Activated CD8-positive, alpha-beta memory T cell treated with anti-CD3 and anti-CD28 coated beads for 36 hours (primary cell): ENCODE measurements around the gene ZC3H18. TPM values are rescaled to one million over a fixed set of nuclear protein-coding genes. Genes with fewer than 3 reads are reported as not detected.

Experiments
- CTCF ChIA-PET: fragments of 350-600 bp; sonication (Branson Sonifier 250); formaldehyde crosslinking; loops from one replicate; lab custom pipeline; 2021; ENCODE audit warnings: antibody characterized with exemption; lab: Charles Lee
- POLR2A ChIA-PET: fragments of 350-600 bp; sonication (Branson Sonifier 250); formaldehyde crosslinking; loops from one replicate; lab custom pipeline; 2021; ENCODE audit warnings: antibody characterized with exemption; lab: Charles Lee
- total RNA-seq, 2 experiments: library from RNA; stranded (reverse); gene quantifications; one replicate each; pipeline ENCODE4 v1.2.3, GENCODE V29; 2021

The ZC3H18 gene
- total RNA-seq, 2 experiments from 2014 or later = 88.0 to 94.2 TPM

DNA sequence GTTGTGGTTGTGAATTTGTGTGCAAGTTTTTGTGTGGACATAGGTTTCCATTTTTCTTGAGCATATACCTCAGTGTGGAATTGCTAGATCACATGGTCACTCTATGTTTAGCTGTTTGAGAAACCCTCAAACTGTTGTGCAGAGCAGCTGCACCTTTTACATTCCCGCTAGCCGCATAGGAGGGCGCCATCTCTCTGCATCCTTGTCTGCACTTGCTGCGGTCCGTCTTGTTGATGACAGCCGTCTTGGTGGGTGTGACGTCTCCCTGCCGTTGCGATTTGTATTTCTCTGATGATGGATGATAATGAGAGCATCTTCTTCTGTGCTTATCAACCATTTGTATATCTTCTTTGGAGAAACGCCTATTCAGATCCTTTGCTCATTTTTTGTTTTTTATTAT, 43.1 kb downstream of the ZC3H18 start:
- ChIA-PET POLR2A (no interaction called here), CTCF (no interaction called here)

DNA sequence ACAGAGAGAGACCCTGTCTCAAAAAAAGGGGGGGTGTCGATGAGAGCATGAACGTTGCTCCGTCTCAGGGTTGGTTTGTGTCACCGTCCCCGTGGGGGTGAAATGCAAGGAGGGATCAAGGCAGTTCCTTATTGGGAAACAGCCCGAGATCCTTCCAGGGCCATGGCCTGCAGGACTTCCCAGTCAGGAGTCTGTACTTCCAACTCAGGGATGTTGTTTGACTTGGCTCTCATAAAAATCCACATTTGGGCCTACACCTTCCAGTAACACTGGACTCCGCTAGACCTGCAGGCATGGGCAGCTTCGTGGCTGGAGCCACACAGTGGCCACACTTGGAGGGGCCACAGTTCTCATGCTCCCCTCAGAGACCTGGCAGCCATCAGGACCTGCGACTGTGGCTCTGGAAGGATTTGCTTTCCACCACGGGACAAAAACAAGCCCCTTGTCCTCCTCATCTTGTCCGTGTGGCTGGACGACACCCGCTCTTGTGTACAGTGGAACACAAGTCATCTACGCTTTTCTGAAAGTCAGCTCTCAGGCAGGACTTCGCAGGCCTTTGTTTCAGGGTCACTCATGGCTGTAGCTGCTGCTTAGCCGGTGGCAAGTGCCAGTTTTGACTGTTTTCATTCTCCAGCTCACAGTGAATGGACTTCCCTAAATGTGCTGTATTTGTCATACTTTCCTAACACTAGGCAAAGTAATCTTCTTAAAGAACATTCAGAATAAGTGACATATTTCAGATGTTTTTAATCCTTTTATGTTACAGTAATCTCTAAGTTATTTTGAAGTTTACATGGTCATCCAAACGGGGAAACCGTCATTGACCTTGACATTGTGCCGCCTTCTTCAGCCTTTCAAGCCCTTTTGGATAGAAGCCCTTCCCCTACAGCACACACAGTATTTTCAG, 44.0 kb downstream of the ZC3H18 start:
- CTCF ChIA-PET = no interaction called here
- POLR2A ChIA-PET = no interaction called here

DNA sequence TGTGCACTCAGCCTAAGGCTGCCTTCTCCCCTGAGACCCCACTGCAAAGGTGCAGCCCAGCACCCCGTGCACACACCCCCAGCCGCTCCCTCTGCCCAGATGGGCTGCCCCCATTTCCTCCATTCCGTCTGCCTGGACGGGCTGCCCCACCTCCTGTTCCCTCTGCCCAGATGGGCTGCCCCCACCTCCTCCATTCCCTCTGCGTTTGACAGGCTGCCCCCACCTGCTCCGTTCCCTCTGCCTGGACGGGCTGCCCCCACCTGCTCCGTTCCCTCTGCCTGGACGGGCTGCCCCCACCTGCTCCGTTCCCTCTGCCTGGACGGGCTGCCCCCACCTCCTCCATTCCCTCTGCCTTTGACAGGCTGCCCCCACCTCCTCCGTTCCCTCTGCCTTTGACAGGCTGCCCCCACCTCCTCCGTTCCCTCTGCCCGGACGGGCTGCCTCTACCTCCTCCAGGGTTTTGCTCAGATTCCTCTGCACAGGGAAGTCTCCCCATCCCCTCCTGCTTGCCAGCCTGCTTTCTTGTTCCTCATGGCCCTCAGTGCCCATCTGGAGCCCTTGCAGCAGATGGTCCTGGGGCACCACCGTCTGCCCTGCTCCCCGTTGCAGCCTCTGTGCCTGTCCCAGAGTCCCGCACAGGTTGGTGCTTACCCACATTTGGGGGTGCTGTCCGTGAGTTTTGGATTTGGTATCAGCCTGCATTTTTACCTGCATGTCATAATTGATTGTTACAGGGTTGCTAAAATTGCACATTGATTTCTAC, 44.8 kb downstream of the ZC3H18 start:
- ChIA-PET POLR2A (no interaction called here), CTCF (no interaction called here)

DNA sequence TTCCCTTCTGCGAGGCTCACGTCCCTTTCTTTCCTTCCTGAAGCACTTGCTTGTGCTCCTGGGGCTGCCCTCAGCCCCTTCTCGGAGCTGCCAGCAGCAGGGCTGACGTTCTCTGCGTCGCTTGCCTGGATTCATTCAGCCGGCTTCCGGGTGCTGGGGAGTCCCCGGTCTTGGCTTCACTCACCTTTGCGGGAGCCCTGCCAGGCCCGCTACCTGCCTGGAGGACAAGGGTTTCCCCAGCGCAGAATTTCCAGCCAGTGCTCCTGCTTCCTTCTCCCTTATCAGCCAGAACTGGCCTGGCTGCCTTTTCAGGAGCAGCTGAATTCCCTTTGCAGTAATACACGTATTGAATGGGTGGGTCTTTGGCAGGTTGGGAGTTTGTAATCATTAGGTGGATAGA, 46.1 kb downstream of the ZC3H18 start:
- CTCF ChIA-PET = no interaction called here
- POLR2A ChIA-PET = no interaction called here

DNA sequence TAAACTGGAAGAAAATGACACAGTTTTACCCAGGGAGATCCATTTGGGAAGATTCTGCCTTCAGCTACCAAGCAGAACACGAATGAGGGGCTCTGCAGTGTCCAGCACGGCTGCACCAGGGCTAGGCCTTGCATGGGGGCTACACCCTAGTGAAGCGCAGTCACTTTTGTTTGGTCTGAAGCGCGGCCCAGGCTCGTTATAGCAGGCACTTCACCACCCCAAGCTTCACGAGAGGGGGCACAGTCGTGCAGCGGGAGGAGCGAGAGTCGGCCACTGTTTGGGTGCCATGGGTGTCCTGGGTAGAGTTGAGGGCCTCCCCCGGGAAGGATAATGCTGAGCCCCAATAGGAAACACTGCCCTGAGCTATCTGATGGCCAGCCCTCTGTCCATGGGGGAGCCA, 46.5 kb downstream of the ZC3H18 start:
- ChIA-PET POLR2A (no interaction called here), CTCF (no interaction called here)

DNA sequence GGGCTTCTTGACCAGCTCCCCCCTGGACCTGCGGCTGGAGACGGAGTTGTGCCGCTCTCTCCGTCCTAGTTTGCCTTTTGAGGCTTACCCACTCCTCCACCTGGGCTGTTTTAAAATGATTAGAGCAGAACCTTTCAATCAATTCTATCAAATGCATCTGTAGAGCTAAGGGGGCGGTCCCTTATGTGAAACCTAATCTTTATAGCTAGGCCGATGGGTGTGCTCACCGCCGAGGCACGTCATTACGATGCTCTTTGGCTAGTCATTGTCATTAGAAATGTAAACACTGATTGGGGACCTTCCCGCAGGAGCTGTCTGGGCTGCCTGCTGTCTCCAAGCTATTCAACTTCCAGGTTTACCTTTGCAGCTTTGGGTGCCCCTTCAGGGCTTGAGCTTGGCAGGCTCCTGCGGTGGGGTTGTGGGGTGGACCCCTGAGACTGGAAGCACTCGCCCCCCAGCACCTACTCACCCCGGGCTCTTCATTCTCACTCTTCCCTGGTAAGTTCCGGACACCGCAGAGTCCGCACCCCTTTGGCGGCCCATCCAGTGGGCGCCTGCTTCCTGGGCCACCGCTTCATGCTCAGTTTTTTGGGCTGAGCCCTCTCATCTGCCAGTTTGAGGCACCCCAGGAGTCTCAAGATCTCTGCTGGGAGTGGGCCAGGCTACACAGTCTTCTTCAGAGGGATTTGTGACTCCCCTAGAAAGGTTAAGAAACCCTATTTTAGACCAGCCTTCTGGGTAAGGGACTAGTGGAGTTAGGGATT, 47.2 kb downstream of the ZC3H18 start:
- CTCF ChIA-PET = interaction anchor here (1.6 kb wide), 1 partner anchor 120 kb away, joined by 5 read pairs; no protein-coding TSS in a partner anchor
- POLR2A ChIA-PET = interaction anchor here (0.7 kb wide), 1 partner anchor 165 kb away, joined by 3 read pairs; no protein-coding TSS in a partner anchor

DNA sequence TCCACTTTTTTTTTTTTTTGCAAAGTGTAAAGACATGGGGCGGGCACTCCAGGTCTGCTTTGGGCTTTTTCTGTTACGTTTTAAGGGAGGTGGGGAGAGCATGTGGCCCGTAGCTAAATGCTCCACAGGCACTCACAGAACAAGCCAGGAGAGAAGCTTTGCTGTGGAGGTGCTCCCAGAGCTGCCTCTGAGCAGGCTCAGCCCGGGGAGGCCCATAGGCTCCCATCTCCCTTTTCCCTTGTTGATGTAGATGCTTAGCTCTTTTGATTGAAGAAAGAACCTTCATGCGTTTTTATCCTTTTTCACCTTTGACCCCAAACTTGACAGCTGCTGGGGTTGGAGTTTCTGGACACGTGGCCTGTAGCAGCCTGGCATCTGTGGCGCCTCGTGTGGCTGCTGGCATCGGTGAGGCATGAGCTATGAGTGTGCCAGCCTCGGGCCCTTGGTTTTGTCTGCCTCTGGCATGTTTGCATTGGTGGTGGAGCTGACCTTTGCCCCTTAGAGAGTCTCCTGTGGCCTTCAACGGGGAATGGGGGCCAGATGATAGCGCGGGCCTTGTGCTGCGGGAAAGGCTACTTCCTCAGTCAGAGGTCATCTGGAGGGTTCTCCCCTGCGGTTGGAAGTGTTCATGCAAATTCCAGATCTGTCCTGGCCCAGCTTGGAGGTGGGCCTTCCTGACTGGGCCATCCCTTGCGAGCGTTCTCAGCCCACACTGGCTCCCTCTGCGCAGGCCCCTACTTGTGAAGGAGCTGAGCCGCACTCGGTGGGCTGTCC, 48.2 kb downstream of the ZC3H18 start:
- ChIA-PET CTCF (interaction anchor here (1.6 kb wide), 1 partner anchor 119 kb away, joined by 5 read pairs; no protein-coding TSS in a partner anchor), POLR2A (interaction anchor here (0.7 to 1.9 kb wide), 2 partner anchors 48 to 166 kb away, joined by 3 to 4 read pairs; partner anchors contain the start of gene ZC3H18)

DNA sequence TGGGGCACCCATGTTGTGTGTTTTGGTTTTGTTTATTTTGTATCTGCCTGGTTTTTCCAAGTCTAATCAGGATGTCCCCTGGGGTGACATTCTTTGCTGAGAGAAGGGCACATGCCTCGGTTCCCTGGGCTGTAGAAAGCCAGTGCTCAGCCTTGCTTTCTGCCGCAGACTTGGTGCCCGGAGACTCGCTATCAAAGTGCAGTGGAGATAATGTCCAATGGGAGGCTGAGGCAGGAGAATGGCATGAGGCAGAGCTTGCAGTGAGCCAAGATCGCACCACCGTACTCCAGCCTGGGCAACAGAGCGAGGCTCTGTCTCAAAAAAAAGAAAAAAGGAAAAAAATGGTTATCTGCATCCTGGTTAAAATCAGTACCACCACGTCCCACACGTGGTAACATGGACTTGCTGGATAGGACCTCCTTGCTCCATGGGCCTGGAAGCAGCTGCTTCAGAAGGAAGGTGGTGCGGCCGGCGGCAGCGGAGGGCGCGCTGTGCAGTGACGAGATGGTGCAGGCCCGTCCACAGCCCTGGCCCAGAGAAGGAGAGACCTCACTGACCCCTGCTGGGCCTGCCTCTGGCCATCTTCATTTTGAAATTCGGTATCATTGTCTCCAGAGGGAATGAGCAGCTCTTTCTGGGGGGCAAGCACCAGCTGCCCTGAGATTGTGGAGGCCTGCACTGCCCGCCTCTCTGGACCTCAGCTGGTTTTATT, 48.9 kb downstream of the ZC3H18 start:
- ChIA-PET POLR2A (interaction anchor here (1.0 to 1.9 kb wide), 3 partner anchors 14 to 63 kb away, joined by 3 to 4 read pairs (median 4); partner anchors contain the start of gene ZC3H18), CTCF (interaction anchor here (0.5 to 1.6 kb wide), 3 partner anchors 14 to 118 kb away, joined by 3 to 5 read pairs (median 3); no protein-coding TSS in a partner anchor)

DNA sequence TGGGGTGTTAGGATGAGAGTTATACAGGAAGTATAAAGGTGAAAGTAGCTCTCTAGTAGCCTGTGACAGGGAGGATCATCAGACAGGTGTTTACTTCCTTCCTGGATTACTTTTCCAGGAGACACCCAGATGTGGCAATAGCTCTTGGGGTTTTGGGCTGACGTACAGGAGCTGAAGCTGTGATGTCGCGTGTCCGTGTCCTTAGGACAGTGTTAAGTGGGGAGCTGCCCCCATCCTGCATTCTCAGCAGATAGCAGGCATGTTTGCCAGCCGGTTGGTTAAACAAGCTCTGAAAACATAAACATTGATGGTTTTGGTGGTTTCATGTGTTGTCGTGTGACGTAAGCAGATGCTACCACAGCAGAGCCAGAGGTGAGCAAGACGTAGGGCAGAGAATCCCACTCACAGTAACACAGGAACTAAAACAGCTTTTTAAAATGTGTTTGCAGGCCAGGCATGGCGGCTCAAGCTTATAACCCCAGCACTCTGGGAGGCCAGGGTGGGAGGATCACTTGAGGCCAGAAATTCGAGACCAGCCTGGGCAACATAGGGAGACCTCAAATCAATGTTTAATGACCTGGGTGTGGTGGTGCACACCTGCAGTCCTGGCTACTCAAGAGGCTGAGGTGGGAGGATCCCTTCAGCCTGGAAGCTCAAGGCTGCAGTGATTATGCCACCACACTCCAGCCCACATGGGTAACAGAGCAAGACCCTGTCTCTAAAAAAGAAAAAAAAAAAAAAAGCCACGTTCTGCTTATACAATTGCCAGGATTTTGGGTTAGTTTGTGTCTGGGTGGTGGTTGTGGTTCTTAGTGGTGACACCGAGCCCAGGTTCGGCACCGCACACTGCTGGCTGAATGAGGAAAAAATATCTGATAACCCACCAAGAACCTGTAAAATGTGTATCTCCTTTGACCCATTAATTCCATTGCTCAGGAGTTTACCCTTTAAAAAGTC, 49.9 kb downstream of the ZC3H18 start:
- ChIA-PET POLR2A (interaction anchor here (1.0 to 1.9 kb wide), 3 partner anchors 13 to 62 kb away, joined by 3 to 4 read pairs (median 4); partner anchors contain the start of gene ZC3H18), CTCF (interaction anchor here (1.1 to 1.6 kb wide), 4 partner anchors 11 to 27 kb away, joined by 3 to 6 read pairs (median 4); no protein-coding TSS in a partner anchor)

DNA sequence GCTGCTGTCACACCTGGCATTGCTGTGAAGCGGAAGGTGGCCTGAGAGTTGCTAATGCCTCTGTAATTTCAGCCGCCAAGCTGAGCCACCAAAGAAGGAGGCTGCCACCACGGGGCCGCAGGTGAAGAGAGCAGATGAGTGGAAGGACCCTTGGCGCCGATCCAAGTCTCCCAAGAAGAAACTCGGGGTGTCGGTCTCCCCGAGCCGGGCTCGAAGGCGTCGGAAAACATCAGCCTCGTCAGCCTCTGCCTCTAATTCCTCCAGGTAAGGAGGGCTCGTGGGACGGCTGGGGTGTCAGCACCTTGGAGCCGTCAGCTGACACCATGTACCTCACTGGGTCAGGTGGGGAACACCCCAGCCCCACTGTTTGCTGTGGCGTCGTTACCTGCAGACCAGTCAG, 51.9 kb downstream of the ZC3H18 start:
- POLR2A ChIA-PET = no interaction called here
- CTCF ChIA-PET = no interaction called here

DNA sequence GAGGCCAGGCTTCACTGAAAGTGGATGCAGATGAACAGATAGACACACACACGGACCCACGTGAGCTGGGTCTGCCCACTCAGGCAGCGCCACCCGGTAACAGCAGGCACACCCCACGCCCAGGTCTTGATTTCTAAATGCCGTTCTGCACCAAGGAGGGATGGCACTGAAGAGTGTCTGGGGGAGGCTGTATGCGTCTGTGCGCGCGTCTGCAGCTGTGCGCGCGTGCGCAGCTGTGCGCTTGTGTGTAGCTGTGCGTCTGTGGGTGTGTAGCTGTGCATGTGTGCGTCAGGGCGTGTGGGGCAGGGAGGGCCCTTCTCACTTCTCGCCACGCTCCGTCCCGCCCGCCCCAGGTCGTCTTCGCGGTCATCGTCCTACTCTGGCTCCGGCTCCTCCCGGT, 52.7 kb downstream of the ZC3H18 start:
- POLR2A ChIA-PET = no interaction called here
- CTCF ChIA-PET = no interaction called here

DNA sequence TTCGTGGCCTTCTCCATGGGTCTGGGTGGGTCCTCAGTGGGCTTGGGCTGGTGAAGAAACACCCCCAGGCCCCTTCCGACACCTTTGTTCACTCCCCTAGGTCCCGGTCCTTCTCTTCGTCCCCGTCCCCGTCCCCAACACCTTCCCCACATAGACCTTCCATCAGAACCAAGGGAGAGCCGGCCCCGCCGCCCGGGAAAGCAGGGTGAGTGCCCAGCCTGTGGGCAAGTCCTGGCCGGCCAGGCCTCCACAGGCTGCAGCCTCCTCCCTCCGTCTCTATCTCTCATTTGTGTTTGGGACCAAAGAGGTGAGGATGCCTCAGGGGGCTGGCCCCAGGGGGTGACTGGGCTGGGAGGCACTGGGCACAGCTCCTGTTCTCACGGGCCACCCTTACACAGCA, 53.7 kb downstream of the ZC3H18 start:
- ChIA-PET CTCF (no interaction called here), POLR2A (no interaction called here)

DNA sequence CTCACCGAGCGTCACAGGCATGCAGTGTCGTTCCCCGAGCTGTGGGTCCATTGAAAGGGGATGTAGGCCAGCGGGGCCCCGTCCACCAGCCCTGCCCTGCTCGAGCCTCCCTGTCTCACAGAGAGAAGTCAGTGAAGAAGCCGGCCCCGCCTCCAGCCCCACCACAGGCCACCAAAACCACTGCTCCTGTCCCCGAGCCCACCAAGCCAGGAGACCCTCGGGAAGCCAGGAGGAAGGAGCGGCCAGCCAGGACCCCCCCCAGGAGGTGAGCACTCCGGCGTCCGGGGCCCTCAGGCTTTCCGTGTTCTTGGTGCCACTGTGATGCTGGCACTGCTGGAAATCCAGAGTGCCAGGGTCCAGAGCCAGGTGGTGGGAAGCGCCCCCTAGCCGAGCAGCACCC, 54.3 kb downstream of the ZC3H18 start:
- ChIA-PET CTCF (no interaction called here), POLR2A (no interaction called here)

DNA sequence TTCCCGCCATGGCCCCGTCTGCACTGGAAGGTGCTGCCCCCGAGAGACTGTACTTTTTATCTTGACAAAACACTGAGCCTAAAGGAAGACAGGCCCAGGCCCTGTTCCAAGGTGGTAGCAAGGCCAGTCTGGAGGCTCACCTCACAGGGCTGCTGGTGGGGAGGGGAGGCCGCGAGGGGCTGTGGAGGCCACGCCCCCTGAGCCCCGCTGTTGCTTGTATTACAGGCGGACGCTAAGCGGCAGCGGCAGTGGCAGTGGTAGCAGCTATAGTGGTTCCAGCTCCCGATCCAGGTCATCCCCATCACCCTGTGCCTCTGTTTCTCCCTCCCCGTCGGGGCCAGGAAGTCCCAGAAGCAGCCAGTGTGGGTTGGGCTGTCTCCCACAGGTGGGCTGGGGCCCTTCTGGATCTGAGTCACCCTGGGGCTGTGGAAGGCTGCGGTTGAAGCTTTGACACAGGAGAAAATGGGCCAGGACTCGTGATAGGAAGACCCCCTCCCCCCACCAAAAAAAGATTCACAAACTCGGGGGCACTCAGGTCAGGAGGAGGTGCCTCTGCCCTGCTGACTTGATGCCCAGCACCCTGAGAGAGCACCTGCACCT, 54.9 kb downstream of the ZC3H18 start:
- ChIA-PET POLR2A (no interaction called here), CTCF (no interaction called here)

DNA sequence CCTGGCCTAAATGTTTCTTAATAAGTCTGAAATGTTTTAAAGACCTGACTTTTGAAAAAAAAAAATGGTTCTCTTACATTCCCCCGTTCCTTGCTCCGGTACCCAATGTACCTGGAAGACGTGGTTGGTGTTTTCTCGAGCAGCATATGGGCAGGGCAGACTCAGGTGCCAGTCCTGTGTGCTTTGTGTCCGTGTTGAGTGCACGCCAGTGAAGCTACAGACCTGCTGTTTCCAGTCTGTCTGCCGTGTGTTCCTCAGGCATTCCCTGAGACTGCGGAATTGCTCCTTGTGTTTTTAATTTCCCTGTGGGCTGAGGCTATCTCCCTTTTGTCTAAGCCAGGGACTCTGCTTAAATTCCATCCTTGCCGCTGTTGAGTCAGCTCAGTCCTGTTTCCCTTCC, 56.4 kb downstream of the ZC3H18 start:
- ChIA-PET POLR2A (no interaction called here), CTCF (interaction anchor here (0.6 kb wide), 1 partner anchor 331 kb away, joined by 3 read pairs; no protein-coding TSS in a partner anchor)
